ENCODE data around the gene FITM1. TPM values are rescaled to one million over a fixed set of nuclear protein-coding genes. Genes with fewer than 3 reads are reported as not detected.

FITM1 gene
- polyA plus RNA-seq, 1 donor (not counting 4 experiments of a cell fraction or from before 2014, with no cell fraction given), result not detected

- Histone ChIP-seq H3K4me1 (ENCODE audit: control insufficient read depth, extremely low read depth, insufficient read depth, low read length) (peaks cover 5% of the 10 kb centered on the region), H3K36me3 (ENCODE audit: control insufficient read depth in 2 of 2, extremely low read depth in 1 of 2, insufficient read depth in 2 of 2, low read length in 2 of 2) (no peaks in the 10 kb centered on the region), H3K9me1 (ENCODE audit: control insufficient read depth, extremely low read depth, insufficient read depth, low read length) (no peaks in the 10 kb centered on the region), H2AFZ (ENCODE audit: control insufficient read depth, low read length) (no peak overlapping the region), H3K4me2 (ENCODE audit: control insufficient read depth, extremely low read depth, insufficient read depth, low read depth, low read length) (no peak overlapping the region), H3K4me3 (ENCODE audit: control insufficient read depth in 2 of 3, extremely low read depth in 1 of 3, insufficient read depth in 2 of 3, low read depth in 1 of 3, low read length in 3 of 3) (no peak overlapping the region), H3K27me3 (ENCODE audit: control insufficient read depth, extremely low read depth, insufficient read depth, low read length) (peaks cover 14% of the 10 kb centered on the region), H4K20me1 (ENCODE audit: control insufficient read depth, extremely low read depth, insufficient read depth, low read length) (no peaks in the 10 kb centered on the region), H3K79me2 (ENCODE audit: control insufficient read depth, insufficient read depth, low read length) (no peaks in the 10 kb centered on the region), H3K27ac (ENCODE audit: control insufficient read depth, insufficient read depth, low read length) (no peak overlapping the region), H3K9ac (ENCODE audit: control insufficient read depth, extremely low read depth, insufficient read depth, low read length) (no peak overlapping the region), H3K9me3 (ENCODE audit: control insufficient read depth, low read depth, low read length) (no peaks in the 10 kb centered on the region)
- FAIRE-seq, result no peak
- no peak for TF ChIP-seq CTCF (optimal IDR thresholded peaks at IDR 0.05 in 1 of 3, IDR thresholded peaks at IDR 0.05 in 1 of 3, conservative IDR thresholded peaks at IDR 0.05 in 1 of 3; ENCODE audit: extremely low read depth in 1 of 3, insufficient read depth in 2 of 3, low read length in 3 of 3)
- no peak for TF ChIP-seq EZH2 (IDR thresholded peaks at IDR 0.05; ENCODE audit: low read length)
- no peak for DNase-seq (ENCODE audit: low read depth, low spot score)
- dilution Hi-C loops (cut with MboI; ENCODE audit: extremely low pct_ligation_motif_present, low sequenced_read_pairs), result no loop called here
Measured at GRCh38 chr14:24085215-24085614, 45.2 kb upstream of the FITM1 start.

- H4K20me1 ChIP-seq (ENCODE audit: control insufficient read depth, extremely low read depth, insufficient read depth, low read length), result no peaks in the 10 kb centered on the region
- DNase-seq (ENCODE audit: low read depth, low spot score), result no peak
- dilution Hi-C loops (cut with MboI; ENCODE audit: extremely low pct_ligation_motif_present, low sequenced_read_pairs), result no loop called here
- no peaks in the 10 kb centered on the region for H3K79me2 ChIP-seq (ENCODE audit: control insufficient read depth, insufficient read depth, low read length)
- H3K4me3 ChIP-seq (ENCODE audit: control insufficient read depth in 2 of 3, extremely low read depth in 1 of 3, insufficient read depth in 2 of 3, low read depth in 1 of 3, low read length in 3 of 3), result no peak overlapping the region
- TF ChIP-seq CTCF (optimal IDR thresholded peaks at IDR 0.05 in 1 of 3, IDR thresholded peaks at IDR 0.05 in 1 of 3, conservative IDR thresholded peaks at IDR 0.05 in 1 of 3; ENCODE audit: extremely low read depth in 1 of 3, insufficient read depth in 2 of 3, low read length in 3 of 3) (no peak), EZH2 (IDR thresholded peaks at IDR 0.05; ENCODE audit: low read length) (no peak)
- no peaks in the 10 kb centered on the region for H3K9me3 ChIP-seq (ENCODE audit: control insufficient read depth, low read depth, low read length)
- no peak for FAIRE-seq
- H3K4me2 ChIP-seq (ENCODE audit: control insufficient read depth, extremely low read depth, insufficient read depth, low read depth, low read length), result no peak overlapping the region
- no peaks in the 10 kb centered on the region for H3K36me3 ChIP-seq (ENCODE audit: control insufficient read depth in 2 of 2, extremely low read depth in 1 of 2, insufficient read depth in 2 of 2, low read length in 2 of 2)
- no peak overlapping the region for H2AFZ ChIP-seq (ENCODE audit: control insufficient read depth, low read length)
- no peaks in the 10 kb centered on the region for H3K9me1 ChIP-seq (ENCODE audit: control insufficient read depth, extremely low read depth, insufficient read depth, low read length)
- no peaks in the 10 kb centered on the region for H3K4me1 ChIP-seq (ENCODE audit: control insufficient read depth, extremely low read depth, insufficient read depth, low read length)
- H3K27me3 ChIP-seq (ENCODE audit: control insufficient read depth, extremely low read depth, insufficient read depth, low read length), result peaks cover 14% of the 10 kb centered on the region
- H3K9ac ChIP-seq (ENCODE audit: control insufficient read depth, extremely low read depth, insufficient read depth, low read length), result no peak overlapping the region
- H3K27ac ChIP-seq (ENCODE audit: control insufficient read depth, insufficient read depth, low read length), result no peak overlapping the region
Measured at GRCh38 chr14:24086193-24086955, 44.1 kb upstream of the FITM1 start.
